Measurements from ENCODE around the gene LGALS9.
A peak's percentile ranks its signal among the peaks of the same experiment; 100 is the strongest.

LGALS9 gene

DNA sequence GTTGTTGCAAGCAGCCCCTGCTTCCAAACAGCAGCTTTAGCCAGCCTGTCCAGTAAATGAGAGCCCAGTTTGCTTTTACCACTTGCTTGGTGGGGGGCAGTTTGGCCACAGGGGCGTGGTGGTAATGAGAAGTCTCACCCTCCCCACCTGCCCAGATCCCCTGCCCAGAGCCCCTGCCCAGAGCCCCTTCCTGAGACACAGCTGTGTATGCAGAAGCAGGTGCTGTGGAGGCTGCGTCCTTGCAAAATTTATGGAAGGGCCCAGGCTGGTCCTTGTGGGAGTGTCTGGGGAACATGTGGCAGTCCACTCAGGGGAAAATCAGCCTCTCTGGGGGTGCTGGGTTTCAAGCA is 27.6 kb upstream of the LGALS9 start:
- DNase-seq (ENCODE audit: low spot score): no peak

GRCh38 chr17:27603880-27604794 is 26.9 kb upstream of the LGALS9 start:
- no peak for DNase-seq (ENCODE audit: low spot score)

DNA sequence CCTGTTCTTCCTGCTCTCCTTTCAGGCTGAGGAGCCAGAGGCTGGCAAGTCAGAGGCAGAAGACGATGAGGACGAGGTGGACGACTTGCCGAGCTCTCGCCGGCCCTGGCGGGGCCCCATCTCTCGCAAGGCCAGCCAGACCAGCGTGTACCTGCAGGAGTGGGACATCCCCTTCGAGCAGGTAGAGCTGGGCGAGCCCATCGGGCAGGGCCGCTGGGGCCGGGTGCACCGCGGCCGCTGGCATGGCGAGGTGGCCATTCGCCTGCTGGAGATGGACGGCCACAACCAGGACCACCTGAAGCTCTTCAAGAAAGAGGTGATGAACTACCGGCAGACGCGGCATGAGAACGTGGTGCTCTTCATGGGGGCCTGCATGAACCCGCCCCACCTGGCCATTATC is 25.6 kb upstream of the LGALS9 start:
- no peak for DNase-seq (ENCODE audit: low spot score)

- DNase-seq (ENCODE audit: low spot score): no peak
These were observed 23.4 kb upstream of the LGALS9 start for GRCh38 chr17:27607521-27608091.

- DNase-seq (ENCODE audit: low spot score): no peak
These were observed 22.4 kb upstream of the LGALS9 start for GRCh38 chr17:27608328-27609230.

- DNase-seq (ENCODE audit: low spot score): peak; percentile 45
These were observed 21.2 kb upstream of the LGALS9 start for GRCh38 chr17:27609611-27610303.

GRCh38 chr17:27610304-27610677 is 20.7 kb upstream of the LGALS9 start:
- DNase-seq (ENCODE audit: low spot score): no peak

DNA sequence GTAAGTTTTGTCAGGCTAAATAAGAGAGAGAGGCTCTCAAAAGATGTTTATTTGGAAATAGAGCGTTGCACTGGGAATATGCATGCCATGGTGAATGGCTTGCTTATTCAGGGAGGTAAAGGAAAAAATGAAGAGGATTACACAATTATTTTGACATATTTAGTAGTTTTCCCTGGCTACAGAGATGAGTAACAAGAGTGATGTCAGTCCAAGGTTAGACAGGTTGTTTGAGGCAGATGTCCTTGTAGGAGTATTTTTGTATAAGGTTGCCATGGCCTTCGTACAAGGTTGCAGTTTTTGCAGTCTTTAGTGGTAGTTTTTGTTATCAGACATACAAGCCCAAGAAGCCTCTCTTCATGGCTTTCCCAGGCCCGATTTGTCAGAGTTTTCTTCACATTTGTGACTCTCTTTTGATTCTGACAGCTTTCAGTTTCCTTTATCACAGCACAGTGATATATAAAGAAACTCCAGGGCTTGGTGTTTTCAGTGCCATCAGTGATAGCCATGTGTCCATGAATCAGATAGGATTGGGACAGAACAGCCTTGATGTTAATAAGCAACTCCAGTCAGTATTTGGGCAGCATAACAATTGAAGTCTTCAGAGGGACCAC is 18.7 kb upstream of the LGALS9 start:
- DNase-seq (ENCODE audit: low spot score): no peak

DNA sequence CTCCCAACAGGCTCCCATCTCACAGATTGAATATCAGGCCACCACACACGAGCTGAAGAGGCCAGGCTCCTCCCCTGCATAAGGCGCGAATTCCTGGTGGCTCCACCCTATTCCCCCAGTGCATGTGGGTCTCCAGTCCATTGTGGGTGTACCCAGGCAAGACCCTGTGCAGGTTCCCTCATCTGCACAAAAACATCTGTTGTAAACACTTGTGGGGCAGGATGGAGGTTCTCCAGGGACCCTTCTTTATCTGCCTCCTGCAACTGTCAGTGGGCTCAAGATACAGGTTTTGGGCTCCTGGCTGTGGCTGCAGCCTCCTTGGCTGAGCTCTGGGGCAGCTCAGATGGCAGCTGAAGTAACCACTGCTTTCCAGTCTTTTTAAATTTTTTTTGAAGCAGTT is 17.6 kb upstream of the LGALS9 start:
- no peak for DNase-seq (ENCODE audit: low spot score)

- no peak for DNase-seq (ENCODE audit: low spot score)
These were observed 15.9 kb upstream of the LGALS9 start for GRCh38 chr17:27615121-27615520.

DNA sequence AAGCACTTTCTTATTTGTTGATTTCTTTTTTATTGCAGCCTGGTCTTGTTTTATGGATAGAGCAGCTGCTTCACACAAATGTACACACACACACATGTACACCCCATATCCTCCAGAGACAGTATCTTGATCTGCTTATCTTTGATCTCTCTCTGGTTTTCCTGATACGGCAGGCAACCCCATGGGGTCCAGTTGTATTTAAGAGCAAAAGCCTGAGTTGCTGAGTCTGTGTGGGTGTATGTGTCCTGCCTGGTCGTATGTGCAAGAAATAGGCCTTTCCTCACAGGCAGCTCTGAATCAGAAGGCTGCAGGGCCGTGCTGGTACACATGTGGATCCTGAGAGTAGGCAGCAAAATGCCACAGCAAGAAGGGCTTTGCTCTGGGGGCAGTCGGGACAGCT is 14.6 kb upstream of the LGALS9 start:
- no peak for DNase-seq (ENCODE audit: low spot score)

DNA sequence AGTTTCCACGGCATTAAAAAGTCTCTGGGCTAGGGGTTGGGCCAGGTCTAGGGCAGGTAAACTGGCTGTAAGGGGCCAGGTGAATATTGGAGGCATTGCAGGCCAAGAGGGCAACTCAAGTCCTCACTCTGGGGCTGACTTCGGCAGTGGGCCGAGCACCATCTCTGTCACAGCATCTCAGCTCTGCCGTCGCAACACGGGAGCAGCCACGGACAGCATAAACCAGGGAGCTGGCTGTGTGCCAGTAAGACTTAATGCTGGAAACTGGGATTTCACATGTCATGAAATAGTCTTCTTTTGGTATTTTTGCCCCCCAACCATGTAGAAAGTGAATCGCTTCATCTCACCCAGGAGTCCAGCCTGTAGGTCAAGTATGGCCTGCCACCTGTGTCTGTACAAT is 12.6 kb upstream of the LGALS9 start:
- no peak for DNase-seq (ENCODE audit: low spot score)

DNA sequence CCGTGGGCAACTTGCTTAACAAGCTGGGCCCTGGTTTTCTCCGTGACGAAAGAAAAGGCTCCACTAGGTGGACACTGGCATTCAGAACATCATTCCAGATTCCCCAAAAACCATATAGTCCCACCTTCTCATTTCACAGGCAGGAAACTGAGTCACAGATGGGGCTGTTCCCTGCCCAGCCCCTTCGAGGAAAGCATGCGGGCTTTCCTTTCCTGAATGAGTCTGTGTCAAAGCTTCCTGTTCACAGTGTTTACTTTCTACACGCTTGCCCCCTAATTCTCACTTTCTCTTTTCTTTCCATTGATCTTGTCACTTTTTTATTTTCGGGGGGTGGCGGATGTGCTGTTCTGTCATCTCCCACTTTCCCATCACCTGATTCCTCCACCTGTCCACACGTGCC is 10.3 kb upstream of the LGALS9 start:
- DNase-seq (ENCODE audit: low spot score): no peak

GRCh38 chr17:27621536-27621935 is 9.5 kb upstream of the LGALS9 start:
- no peak for DNase-seq (ENCODE audit: low spot score)

GRCh38 chr17:27621942-27622559 is 8.9 kb upstream of the LGALS9 start:
- DNase-seq (ENCODE audit: low spot score): no peak

DNA sequence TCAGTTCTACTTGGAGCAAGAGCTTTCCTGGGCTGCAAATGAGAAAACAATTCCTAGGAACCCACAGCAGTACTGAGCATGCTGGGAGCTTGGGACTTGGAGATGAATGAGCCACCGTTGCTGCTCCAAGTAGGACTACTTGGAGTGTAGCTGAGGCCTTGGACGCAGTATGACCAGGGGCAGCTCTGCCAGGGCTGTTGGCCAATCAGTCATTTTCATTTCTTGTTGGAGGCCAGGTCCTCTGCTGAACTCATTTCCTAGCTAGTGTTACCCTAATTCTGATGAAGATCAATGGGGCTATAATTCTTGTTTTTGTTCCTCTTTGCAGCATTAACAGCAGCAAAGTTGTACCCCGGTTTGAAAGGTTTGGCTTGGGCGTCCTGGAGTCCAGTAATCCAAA is 8.0 kb upstream of the LGALS9 start:
- DNase-seq (ENCODE audit: low spot score): no peak

GRCh38 chr17:27623614-27624013 is 7.4 kb upstream of the LGALS9 start:
- no peak for DNase-seq (ENCODE audit: low spot score)

DNA sequence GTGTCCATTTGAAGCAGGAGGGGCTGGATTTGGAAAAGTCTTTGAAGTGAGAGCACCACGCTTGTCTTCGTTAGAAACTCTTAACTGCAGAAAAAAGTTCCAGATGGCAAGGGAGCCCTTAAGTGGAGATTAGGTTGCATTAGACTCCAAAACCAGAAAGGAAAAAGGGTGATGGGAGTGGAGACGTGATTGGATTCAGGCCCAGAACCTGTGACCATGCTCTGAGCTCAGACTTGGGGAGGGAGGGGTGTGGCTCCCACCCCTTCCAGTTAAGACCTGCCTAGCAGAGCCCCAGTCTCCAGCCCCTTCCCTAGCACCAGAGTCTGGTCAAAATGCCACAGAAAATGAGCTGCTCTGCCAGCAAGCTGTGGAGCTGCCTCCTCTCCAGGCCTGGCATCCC is 6.4 kb upstream of the LGALS9 start:
- DNase-seq (ENCODE audit: low spot score): no peak

- DNase-seq (ENCODE audit: low spot score): no peak
These were observed 5.1 kb upstream of the LGALS9 start for GRCh38 chr17:27625856-27626255.

DNA sequence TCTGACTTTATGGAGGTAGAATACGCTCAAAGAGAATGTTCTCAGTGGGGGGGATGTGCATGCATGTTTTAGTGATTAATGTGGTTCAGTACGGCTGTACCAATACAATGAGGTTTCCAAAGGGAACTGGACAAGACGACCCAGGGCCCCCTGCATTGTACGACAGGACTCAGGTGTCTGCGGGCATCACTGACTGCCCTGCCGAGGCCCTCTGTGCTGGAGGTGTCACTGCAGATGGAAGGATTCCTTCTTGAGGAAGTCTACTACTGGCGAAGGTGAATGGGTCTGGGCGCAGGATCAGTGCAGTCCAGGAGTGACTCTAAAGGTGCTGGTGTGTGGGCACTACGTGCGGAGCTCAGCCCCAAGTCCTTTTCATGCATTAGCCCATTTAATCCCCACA is 3.5 kb upstream of the LGALS9 start:
- DNase-seq (ENCODE audit: low spot score): no peak

GRCh38 chr17:27628376-27628775 is 2.6 kb upstream of the LGALS9 start:
- no peak for DNase-seq (ENCODE audit: low spot score)

Measured in NAMALWA (cell line).